MCF 10A (cell line): ENCODE measurements around the gene GRP. TPM values are rescaled to one million over a fixed set of nuclear protein-coding genes. Genes with fewer than 3 reads are reported as not detected.
A peak's percentile ranks its signal among the peaks of the same experiment; 100 is the strongest.
"Not testable (repeated sequence)": the region's sequence is repeated elsewhere in the genome, so short reads cannot be mapped to it uniquely, and the experiment has no call there.

Experiments used
- BruUV-seq: library from RNA; stranded (reverse); fragments of 400-500 nt; replicated peaks from 2 replicates; lab custom pipeline; 2021; lab: Mats Ljungman, UMichigan
- CTCF ChIA-PET: fragments of 300-600 bp; sonication (Branson Sonifier 250); formaldehyde crosslinking; extraction: SDS; loops from one replicate; lab custom pipeline; 2021; ENCODE audit warnings: antibody characterized with exemption, inconsistent platforms; lab: Yijun Ruan, JAX
- POLR2A ChIA-PET: fragments of 300-600, 350-650 bp; sonication (Branson Sonifier 250); formaldehyde crosslinking; extraction: SDS; loops from one replicate; lab custom pipeline; 2020; ENCODE audit warnings: antibody characterized with exemption, inconsistent platforms; lab: Yijun Ruan, JAX
- DNase-seq: peaks from one replicate; pipeline ENCODE4 v3.0.0-alpha.2; 2018; ENCODE audit not compliant: unreplicated experiment
- H3K27ac Mint-ChIP-seq: one replicate; pipeline ENCODE4 v1.8.0; 2022; ENCODE audit warnings: mild to moderate bottlenecking, low read depth, mixed read lengths; ENCODE audit not compliant: unreplicated experiment
- H3K27me3 Mint-ChIP-seq: one replicate; pipeline ENCODE4 v1.8.0; 2022; ENCODE audit warnings: mixed read lengths; ENCODE audit not compliant: insufficient read depth, unreplicated experiment
- H3K36me3 Mint-ChIP-seq: one replicate; pipeline ENCODE4 v1.8.0; 2022; ENCODE audit warnings: mild to moderate bottlenecking, moderate library complexity, mixed read lengths; ENCODE audit not compliant: insufficient read depth, unreplicated experiment
- H3K4me1 Mint-ChIP-seq: one replicate; pipeline ENCODE4 v1.8.0; 2022; ENCODE audit warnings: mixed read lengths; ENCODE audit not compliant: insufficient read depth, unreplicated experiment
- H3K4me3 Mint-ChIP-seq: one replicate; pipeline ENCODE4 v1.8.0; 2022; ENCODE audit warnings: mild to moderate bottlenecking, moderate library complexity, mixed read lengths; ENCODE audit not compliant: unreplicated experiment
- H3K9me3 Mint-ChIP-seq: one replicate; pipeline ENCODE4 v1.8.0; 2022; ENCODE audit warnings: mixed read lengths; ENCODE audit not compliant: unreplicated experiment
- intact Hi-C: fragments of 100-400 bp; cut with micrococcal nuclease; formaldehyde crosslinking; loops from 2 replicates; pipeline ENCODE4 v1.14.1; 2022
- total RNA-seq: library from RNA; stranded (reverse); gene quantifications from 2 replicates; pipeline ENCODE4 v1.2.3, GENCODE V29; 2022
- TF ChIP-seq, protein P1 (sequence below): fragments of 200-600 bp; IDR thresholded peaks from one replicate; pipeline ENCODE4 v1.8.0; 2022; ENCODE audit warnings: antibody characterized with exemption, mild to moderate bottlenecking; ENCODE audit not compliant: unreplicated experiment

Gene GRP
- total RNA-seq, 1 experiment from 2014 or later, result not detected

DNA sequence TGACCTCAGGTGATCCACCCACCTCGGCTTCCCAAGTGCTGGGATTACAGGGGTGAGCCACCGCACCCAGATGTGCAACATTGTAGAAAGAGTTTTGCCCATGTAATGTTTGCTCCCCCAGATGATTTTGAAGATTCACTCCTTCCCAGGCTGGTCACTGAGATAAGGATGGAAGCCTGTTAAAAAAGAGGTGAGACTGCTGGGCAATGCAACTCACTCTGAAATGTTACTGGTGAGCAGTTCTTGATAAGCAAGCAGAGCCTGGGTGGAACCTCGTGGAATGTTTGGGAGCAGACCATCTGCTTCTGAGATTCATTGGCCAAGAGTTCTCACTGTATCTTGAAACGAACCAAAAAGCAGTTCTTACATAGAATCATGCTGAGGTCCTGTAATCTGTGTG, 19.7 kb downstream of the GRP start:
- POLR2A ChIA-PET, result interaction anchor here (0.9 kb wide), 1 partner anchor 38 kb away, joined by 3 read pairs; no protein-coding TSS in a partner anchor
- BruUV-seq, result no TSS peak
- intact Hi-C loops, result no loop called here
- CTCF ChIA-PET, result interaction anchor here (1.0 to 1.3 kb wide), 2 partner anchors 10 to 163 kb away, joined by 5 to 8 read pairs; no protein-coding TSS in a partner anchor
- Mint-ChIP-seq H3K27ac (no peak overlapping the region), H3K27me3 (peaks cover 42% of the 10 kb centered on the region), H3K4me3 (no peak overlapping the region), H3K9me3 (no peaks in the 10 kb centered on the region), H3K4me1 (no peaks in the 10 kb centered on the region), H3K36me3 (no peaks in the 10 kb centered on the region)
- no peak for DNase-seq
- TF ChIP-seq, protein P1, sequence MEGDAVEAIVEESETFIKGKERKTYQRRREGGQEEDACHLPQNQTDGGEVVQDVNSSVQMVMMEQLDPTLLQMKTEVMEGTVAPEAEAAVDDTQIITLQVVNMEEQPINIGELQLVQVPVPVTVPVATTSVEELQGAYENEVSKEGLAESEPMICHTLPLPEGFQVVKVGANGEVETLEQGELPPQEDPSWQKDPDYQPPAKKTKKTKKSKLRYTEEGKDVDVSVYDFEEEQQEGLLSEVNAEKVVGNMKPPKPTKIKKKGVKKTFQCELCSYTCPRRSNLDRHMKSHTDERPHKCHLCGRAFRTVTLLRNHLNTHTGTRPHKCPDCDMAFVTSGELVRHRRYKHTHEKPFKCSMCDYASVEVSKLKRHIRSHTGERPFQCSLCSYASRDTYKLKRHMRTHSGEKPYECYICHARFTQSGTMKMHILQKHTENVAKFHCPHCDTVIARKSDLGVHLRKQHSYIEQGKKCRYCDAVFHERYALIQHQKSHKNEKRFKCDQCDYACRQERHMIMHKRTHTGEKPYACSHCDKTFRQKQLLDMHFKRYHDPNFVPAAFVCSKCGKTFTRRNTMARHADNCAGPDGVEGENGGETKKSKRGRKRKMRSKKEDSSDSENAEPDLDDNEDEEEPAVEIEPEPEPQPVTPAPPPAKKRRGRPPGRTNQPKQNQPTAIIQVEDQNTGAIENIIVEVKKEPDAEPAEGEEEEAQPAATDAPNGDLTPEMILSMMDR, result no peak

DNA sequence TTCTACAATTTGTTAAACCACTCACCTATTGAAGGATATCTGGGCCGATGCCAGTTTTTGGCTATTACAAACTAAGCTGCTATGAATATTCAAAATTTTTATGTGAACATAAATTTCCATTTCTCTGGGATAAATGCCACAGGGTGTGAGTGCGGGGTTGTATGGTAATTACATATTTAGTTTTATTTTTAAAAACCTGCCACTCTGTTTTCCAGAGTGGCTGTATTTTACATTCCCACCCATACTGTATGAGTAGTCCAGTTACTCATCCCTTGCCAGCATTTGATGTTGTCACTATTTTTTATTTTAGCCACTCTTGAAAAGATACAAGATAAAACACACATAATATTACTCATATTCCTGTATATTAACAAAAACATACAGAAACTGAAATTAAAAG, 22.9 kb downstream of the GRP start:
- ChIA-PET CTCF (interaction anchor here (1.2 kb wide), 1 partner anchor 160 kb away, joined by 5 read pairs; no protein-coding TSS in a partner anchor), POLR2A (no interaction called here)
- no peak for DNase-seq
- H3K4me1 Mint-ChIP-seq, result no peaks in the 10 kb centered on the region
- TF ChIP-seq, protein P1, result no peak
- intact Hi-C loops, result no loop called here
- peaks cover 57% of the 10 kb centered on the region for H3K27me3 Mint-ChIP-seq
- no peak overlapping the region for H3K4me3 Mint-ChIP-seq
- H3K36me3 Mint-ChIP-seq, result no peaks in the 10 kb centered on the region
- BruUV-seq, result no TSS peak
- H3K27ac Mint-ChIP-seq, result no peak overlapping the region
- no peaks in the 10 kb centered on the region for H3K9me3 Mint-ChIP-seq

- no TSS peak for BruUV-seq
- CTCF ChIA-PET, result interaction anchor here (1.2 to 5.1 kb wide), 3 partner anchors 62 to 154 kb away, joined by 4 to 171 read pairs (median 28); no protein-coding TSS in a partner anchor
These were observed 26.8 kb downstream of the GRP start for GRCh38 chr18:59246796-59247195.

GRCh38 chr18:59249199-59249774, 29.3 kb downstream of the GRP start:
- TF ChIP-seq, protein P1, result peak; percentile 93
- peak; percentile 60 for DNase-seq
- Mint-ChIP-seq H3K27me3 (peaks cover 76% of the 10 kb centered on the region), H3K9me3 (no peaks in the 10 kb centered on the region), H3K4me3 (no peak overlapping the region), H3K36me3 (no peaks in the 10 kb centered on the region), H3K27ac (no peak overlapping the region), H3K4me1 (no peaks in the 10 kb centered on the region)
- BruUV-seq, result no TSS peak
- CTCF ChIA-PET, result interaction anchor here (0.6 to 5.1 kb wide), 47 partner anchors 9 to 1112 kb away, joined by 3 to 171 read pairs (median 4); partner anchors contain the start of genes GRP and RAX
- POLR2A ChIA-PET, result interaction anchor here (0.6 to 1.3 kb wide), 4 partner anchors 58 to 376 kb away, joined by 3 to 10 read pairs (median 4); partner anchors contain the start of gene LMAN1
- intact Hi-C loops, result loop anchor here (1.0 to 2.0 kb wide), 4 partner anchors 59 to 574 kb away; no protein-coding TSS in a partner anchor

More at GRCh38 chr18:59246796-59247195, 26.8 kb downstream of the GRP start:
- TF ChIP-seq, protein P1, result no peak
- intact Hi-C loops, result no loop called here
- peaks cover 51% of the 10 kb centered on the region for H3K27me3 Mint-ChIP-seq
- no peaks in the 10 kb centered on the region for H3K36me3 Mint-ChIP-seq
- POLR2A ChIA-PET, result no interaction called here
- H3K27ac Mint-ChIP-seq, result no peak overlapping the region
- H3K4me3 Mint-ChIP-seq, result no peak overlapping the region
- no peaks in the 10 kb centered on the region for H3K9me3 Mint-ChIP-seq
- DNase-seq, result no peak
- no peaks in the 10 kb centered on the region for H3K4me1 Mint-ChIP-seq

- BruUV-seq, H3K4me1 Mint-ChIP-seq, intact Hi-C loops, H3K36me3 Mint-ChIP-seq, H3K27ac Mint-ChIP-seq, POLR2A ChIA-PET, DNase-seq, H3K4me3 Mint-ChIP-seq, H3K9me3 Mint-ChIP-seq: not testable (repeated sequence)
- CTCF ChIA-PET, result interaction anchor here (0.6 kb wide), 1 partner anchor 95 kb away, joined by 3 read pairs; no protein-coding TSS in a partner anchor
- H3K27me3 Mint-ChIP-seq, result peaks cover 72% of the 10 kb centered on the region
These were observed 35.5 kb downstream of the GRP start for GRCh38 chr18:59255491-59255890.

DNA sequence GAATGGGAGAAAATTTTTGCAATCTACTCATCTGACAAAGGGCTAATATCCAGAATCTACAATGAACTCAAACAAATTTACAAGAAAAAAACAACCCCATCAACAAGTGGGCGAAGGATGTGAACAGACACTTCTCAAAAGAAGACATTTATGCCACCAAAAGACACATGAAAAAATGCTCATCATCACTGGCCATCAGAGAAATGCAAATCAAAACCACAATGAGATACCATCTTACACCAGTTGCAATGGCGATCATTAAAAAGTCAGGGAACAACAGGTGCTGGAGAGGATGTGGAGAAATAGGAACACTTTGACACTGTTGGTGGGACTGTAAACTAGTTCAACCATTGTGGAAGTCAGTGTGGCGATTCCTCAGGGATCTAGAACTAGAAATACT, 41.9 kb downstream of the GRP start:
- DNase-seq, H3K36me3 Mint-ChIP-seq, H3K27ac Mint-ChIP-seq, BruUV-seq, H3K4me1 Mint-ChIP-seq, POLR2A ChIA-PET, H3K4me3 Mint-ChIP-seq, CTCF ChIA-PET, H3K9me3 Mint-ChIP-seq, intact Hi-C loops: not testable (repeated sequence)
- H3K27me3 Mint-ChIP-seq, result peaks cover 77% of the 10 kb centered on the region
